ENCODE data around the gene ATP11A. TPM values are rescaled to one million over a fixed set of nuclear protein-coding genes. Genes with fewer than 3 reads are reported as not detected.

ATP11A gene
- total and polyA plus RNA-seq, 8 donors, result 271 to 502 (median 458) TPM

DNA sequence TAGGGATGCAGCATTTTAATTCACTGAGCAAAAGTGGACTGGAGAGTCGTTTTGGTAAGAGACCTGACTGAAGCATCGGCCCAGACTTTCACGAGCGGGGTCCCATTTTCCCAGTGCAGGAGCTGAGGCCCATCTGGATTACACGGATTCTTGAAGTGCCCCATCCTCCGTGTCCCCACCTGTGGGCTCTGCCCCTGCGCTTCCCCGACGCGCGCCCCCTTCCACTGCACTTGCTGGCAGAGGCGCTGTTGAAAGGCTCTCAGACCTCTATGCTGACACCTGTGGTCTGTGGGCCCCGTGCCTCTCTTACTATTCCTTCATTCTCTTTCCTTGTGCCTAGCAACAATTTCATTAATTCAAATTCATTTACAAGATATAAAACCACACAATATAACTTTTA is 228.9 kb downstream of the ATP11A start:
- H3K4me1 ChIP-seq, result no peaks in the 10 kb centered on the region
- peaks cover 0 to 4% of the 10 kb centered on the region in 2 donors for H3K27me3 ChIP-seq
- no peak overlapping the region for H3K4me3 ChIP-seq
- ATAC-seq (no peak), DNase-seq (no peak)
- no peaks in the 10 kb centered on the region for H3K9me3 ChIP-seq
- TF ChIP-seq, protein P1, sequence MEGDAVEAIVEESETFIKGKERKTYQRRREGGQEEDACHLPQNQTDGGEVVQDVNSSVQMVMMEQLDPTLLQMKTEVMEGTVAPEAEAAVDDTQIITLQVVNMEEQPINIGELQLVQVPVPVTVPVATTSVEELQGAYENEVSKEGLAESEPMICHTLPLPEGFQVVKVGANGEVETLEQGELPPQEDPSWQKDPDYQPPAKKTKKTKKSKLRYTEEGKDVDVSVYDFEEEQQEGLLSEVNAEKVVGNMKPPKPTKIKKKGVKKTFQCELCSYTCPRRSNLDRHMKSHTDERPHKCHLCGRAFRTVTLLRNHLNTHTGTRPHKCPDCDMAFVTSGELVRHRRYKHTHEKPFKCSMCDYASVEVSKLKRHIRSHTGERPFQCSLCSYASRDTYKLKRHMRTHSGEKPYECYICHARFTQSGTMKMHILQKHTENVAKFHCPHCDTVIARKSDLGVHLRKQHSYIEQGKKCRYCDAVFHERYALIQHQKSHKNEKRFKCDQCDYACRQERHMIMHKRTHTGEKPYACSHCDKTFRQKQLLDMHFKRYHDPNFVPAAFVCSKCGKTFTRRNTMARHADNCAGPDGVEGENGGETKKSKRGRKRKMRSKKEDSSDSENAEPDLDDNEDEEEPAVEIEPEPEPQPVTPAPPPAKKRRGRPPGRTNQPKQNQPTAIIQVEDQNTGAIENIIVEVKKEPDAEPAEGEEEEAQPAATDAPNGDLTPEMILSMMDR (IDR thresholded peaks at IDR 0.05), result no peak
- intact Hi-C loops (cut with DNase I), result no loop called here
- H3K27ac ChIP-seq, result no peak overlapping the region
- H3K36me3 ChIP-seq, result no peaks in the 10 kb centered on the region

DNA sequence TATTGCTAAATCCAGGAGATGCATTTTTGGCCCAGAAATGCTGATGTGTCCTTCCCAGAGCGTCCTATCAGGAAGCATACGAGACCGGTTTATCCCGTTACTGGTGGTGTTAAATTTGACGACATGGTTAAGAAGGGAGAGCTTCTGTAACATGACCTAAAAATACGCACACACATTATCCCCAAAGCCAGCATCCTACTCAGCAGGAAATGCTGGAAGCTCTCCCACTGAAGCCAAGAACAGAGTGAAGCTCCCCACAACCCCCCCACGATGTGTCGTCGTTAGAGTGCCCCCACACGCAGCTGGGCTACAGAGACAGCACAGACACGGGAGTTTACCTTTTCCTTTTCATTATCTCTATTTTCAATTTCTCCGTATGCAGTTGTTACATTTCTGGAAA is 234.1 kb downstream of the ATP11A start:
- TF ChIP-seq, protein P1 (IDR thresholded peaks at IDR 0.05), result no peak
- Histone ChIP-seq H3K27ac (no peak overlapping the region), H3K27me3 (peaks cover 0 to 9% of the 10 kb centered on the region in 2 donors), H3K4me3 (no peak overlapping the region), H3K4me1 (peaks cover 0 to 3% of the 10 kb centered on the region in 2 donors), H3K36me3 (no peaks in the 10 kb centered on the region), H3K9me3 (no peaks in the 10 kb centered on the region)
- ATAC-seq (no peak), DNase-seq (no peak)
- intact Hi-C loops (cut with DNase I), result no loop called here

DNA sequence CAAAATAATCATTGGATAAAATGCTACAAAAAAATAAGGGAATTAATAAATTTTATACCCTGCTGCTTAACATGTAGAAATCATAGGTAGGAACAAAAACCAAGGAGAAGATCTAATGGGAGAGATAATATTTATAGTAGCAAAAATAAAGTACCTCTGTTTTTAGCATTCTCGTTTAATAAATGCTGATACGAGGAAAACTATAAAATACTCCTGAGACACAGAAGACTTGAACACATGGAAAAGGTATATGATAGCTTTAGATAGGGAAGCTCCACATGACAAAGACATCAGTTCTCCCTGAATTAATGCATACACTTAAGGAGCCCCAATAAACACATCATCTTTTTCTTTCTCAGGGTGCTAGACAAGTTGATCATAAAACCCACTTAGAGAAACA is 234.5 kb downstream of the ATP11A start:
- Histone ChIP-seq H3K9me3 (no peaks in the 10 kb centered on the region), H3K36me3 (no peaks in the 10 kb centered on the region), H3K4me3 (no peak overlapping the region), H3K4me1 (peaks cover 0 to 8% of the 10 kb centered on the region in 2 donors), H3K27ac (no peak overlapping the region), H3K27me3 (peaks cover 0 to 13% of the 10 kb centered on the region in 2 donors)
- ATAC-seq (no peak), DNase-seq (no peak)
- TF ChIP-seq, protein P1 (IDR thresholded peaks at IDR 0.05), result no peak
- intact Hi-C loops (cut with DNase I), result no loop called here

- no peak overlapping the region for H3K27ac ChIP-seq
- TF ChIP-seq, protein P1 (IDR thresholded peaks at IDR 0.05), result no peak
- intact Hi-C loops (cut with DNase I), result no loop called here
- H3K9me3 ChIP-seq, result no peaks in the 10 kb centered on the region
- H3K36me3 ChIP-seq, result no peaks in the 10 kb centered on the region
- no peak for DNase-seq
- no peak for ATAC-seq
- no peak overlapping the region for H3K4me3 ChIP-seq
- H3K4me1 ChIP-seq, result peaks cover 0 to 14% of the 10 kb centered on the region in 2 donors
- H3K27me3 ChIP-seq, result peaks cover 0 to 29% of the 10 kb centered on the region in 2 donors
Observed at GRCh38 chr13:112926003-112926402, 236.2 kb downstream of the ATP11A start.

DNA sequence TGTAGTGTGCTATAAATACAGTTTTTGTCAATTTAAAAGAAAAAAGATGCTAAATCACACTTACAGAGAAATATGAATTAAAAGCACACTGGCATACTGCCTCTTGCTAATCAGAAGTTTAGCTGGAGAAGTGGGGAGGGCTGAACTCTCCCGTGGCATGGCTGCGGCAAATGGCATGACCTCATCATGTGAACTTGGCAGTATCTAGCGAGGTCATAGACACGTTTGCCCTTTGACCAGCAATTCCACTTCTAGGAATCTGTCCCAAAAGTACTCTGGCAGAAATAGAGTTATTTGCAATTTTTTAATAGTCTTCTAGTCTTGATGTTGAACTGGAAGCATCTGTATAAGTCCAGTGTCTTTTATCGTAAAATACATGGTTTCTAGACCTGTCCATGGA is 237.2 kb downstream of the ATP11A start:
- no peak for ATAC-seq
- H3K27me3 ChIP-seq, result peaks cover 0 to 31% of the 10 kb centered on the region in 2 donors
- no peak for DNase-seq
- H3K36me3 ChIP-seq, result no peaks in the 10 kb centered on the region
- H3K9me3 ChIP-seq, result no peaks in the 10 kb centered on the region
- H3K4me3 ChIP-seq, result no peak overlapping the region
- peaks cover 0 to 14% of the 10 kb centered on the region in 2 donors for H3K4me1 ChIP-seq
- intact Hi-C loops (cut with DNase I), result no loop called here
- TF ChIP-seq, protein P1 (IDR thresholded peaks at IDR 0.05), result no peak
- H3K27ac ChIP-seq, result no peak overlapping the region

All from left lung (tissue), 10 donors.